MCF 10A (cell line): ENCODE results near the gene LINC01488. TPM values are rescaled to one million over a fixed set of nuclear protein-coding genes. Genes with fewer than 3 reads are reported as not detected.

Experiments used
- BruUV-seq: library from RNA; stranded (reverse); fragments of 400-500 nt; replicated peaks from 2 replicates; lab custom pipeline; 2021; lab: Mats Ljungman, UMichigan
- CTCF ChIA-PET: fragments of 300-600 bp; sonication (Branson Sonifier 250); formaldehyde crosslinking; extraction: SDS; loops from one replicate; lab custom pipeline; 2021; ENCODE audit warnings: antibody characterized with exemption, inconsistent platforms; lab: Yijun Ruan, JAX
- POLR2A ChIA-PET: fragments of 300-600, 350-650 bp; sonication (Branson Sonifier 250); formaldehyde crosslinking; extraction: SDS; loops from one replicate; lab custom pipeline; 2020; ENCODE audit warnings: antibody characterized with exemption, inconsistent platforms; lab: Yijun Ruan, JAX
- DNase-seq: peaks from one replicate; pipeline ENCODE4 v3.0.0-alpha.2; 2018; ENCODE audit not compliant: unreplicated experiment
- H3K27ac Mint-ChIP-seq: one replicate; pipeline ENCODE4 v1.8.0; 2022; ENCODE audit warnings: mild to moderate bottlenecking, low read depth, mixed read lengths; ENCODE audit not compliant: unreplicated experiment
- H3K27me3 Mint-ChIP-seq: one replicate; pipeline ENCODE4 v1.8.0; 2022; ENCODE audit warnings: mixed read lengths; ENCODE audit not compliant: insufficient read depth, unreplicated experiment
- H3K36me3 Mint-ChIP-seq: one replicate; pipeline ENCODE4 v1.8.0; 2022; ENCODE audit warnings: mild to moderate bottlenecking, moderate library complexity, mixed read lengths; ENCODE audit not compliant: insufficient read depth, unreplicated experiment
- H3K4me1 Mint-ChIP-seq: one replicate; pipeline ENCODE4 v1.8.0; 2022; ENCODE audit warnings: mixed read lengths; ENCODE audit not compliant: insufficient read depth, unreplicated experiment
- H3K4me3 Mint-ChIP-seq: one replicate; pipeline ENCODE4 v1.8.0; 2022; ENCODE audit warnings: mild to moderate bottlenecking, moderate library complexity, mixed read lengths; ENCODE audit not compliant: unreplicated experiment
- H3K9me3 Mint-ChIP-seq: one replicate; pipeline ENCODE4 v1.8.0; 2022; ENCODE audit warnings: mixed read lengths; ENCODE audit not compliant: unreplicated experiment
- CTCF ChIP-seq: fragments of 200-600 bp; IDR thresholded peaks from one replicate; pipeline ENCODE4 v1.8.0; 2022; ENCODE audit warnings: antibody characterized with exemption, mild to moderate bottlenecking; ENCODE audit not compliant: unreplicated experiment
- intact Hi-C: fragments of 100-400 bp; cut with micrococcal nuclease; formaldehyde crosslinking; loops from 2 replicates; pipeline ENCODE4 v1.14.1; 2022
- total RNA-seq: library from RNA; stranded (reverse); gene quantifications from 2 replicates; pipeline ENCODE4 v1.2.3, GENCODE V29; 2022

The LINC01488 gene
- total RNA-seq, 1 experiment from 2014 or later: not detected

DNA sequence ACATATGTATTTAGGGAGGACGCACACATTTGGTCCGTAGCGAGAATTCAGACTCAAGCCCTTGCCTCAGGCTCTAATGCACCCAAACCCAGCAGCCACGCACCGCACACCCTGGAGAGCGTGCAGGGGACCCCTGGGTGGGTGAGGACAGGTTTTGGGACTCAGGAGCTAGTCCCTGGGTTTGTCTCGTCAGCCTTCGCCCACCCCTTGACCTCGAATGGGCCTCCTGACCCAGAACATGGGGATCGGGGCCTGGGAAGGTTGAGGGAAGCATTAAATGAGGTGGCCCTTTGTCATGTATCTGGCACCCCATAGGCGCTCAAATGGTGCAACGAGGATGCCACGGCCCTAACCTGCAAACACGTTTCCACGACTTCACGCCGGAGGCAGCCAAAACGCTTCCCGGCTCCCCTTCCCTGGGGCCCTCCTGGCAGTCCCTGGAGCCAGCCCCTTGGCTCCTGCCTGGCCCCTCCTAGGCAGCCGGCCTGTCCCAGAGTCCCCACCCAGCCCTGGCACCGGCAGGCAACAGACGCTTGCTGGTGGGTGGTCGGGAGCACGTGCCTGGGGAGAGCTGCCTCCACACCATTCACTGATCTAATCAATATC is 5.5 kb upstream of the LINC01488 start:
- Mint-ChIP-seq H3K36me3 (no peaks in the 10 kb centered on the region), H3K27me3 (no peaks in the 10 kb centered on the region), H3K4me1 (peaks cover 11% of the 10 kb centered on the region), H3K4me3 (no peak overlapping the region), H3K27ac (no peak overlapping the region), H3K9me3 (no peaks in the 10 kb centered on the region)
- intact Hi-C loops: no loop called here
- DNase-seq: no peak
- BruUV-seq: no TSS peak
- ChIA-PET CTCF (no interaction called here), POLR2A (interaction anchor here (0.9 kb wide), 1 partner anchor 10 kb away, joined by 3 read pairs; no protein-coding TSS in a partner anchor)
- TF ChIP-seq CTCF: no peak

DNA sequence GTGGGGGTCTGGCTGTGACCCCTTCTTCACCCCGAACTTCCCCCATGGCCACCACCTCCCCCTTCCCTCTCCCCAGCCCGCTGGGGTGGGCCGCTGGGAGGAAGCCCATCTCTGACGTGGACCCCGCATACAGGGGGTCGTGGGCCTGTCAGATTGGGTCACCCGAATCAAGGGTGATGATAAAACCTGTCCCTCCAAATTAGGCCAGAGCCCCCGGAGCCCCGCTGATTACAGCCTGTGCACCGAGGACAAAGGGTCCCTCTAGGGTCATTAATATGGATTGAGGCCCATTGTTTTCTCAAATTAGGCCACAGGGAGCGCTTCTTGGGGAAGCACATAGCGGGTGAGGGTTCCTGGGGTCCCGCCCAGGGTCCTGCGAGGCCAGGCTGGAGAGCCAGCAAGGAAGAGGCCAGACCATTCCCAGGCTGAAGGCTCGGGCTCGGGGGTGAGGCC is 4.9 kb upstream of the LINC01488 start:
- BruUV-seq: no TSS peak
- Mint-ChIP-seq H3K9me3 (no peaks in the 10 kb centered on the region), H3K36me3 (no peaks in the 10 kb centered on the region), H3K4me1 (peaks cover 11% of the 10 kb centered on the region), H3K4me3 (no peak overlapping the region), H3K27ac (no peak overlapping the region), H3K27me3 (no peaks in the 10 kb centered on the region)
- DNase-seq: no peak
- ChIA-PET POLR2A (no interaction called here), CTCF (no interaction called here)
- intact Hi-C loops: no loop called here
- TF ChIP-seq CTCF: no peak

GRCh38 chr11:69477086-69477485 is 4.4 kb upstream of the LINC01488 start:
- Mint-ChIP-seq H3K4me1 (peaks cover 11% of the 10 kb centered on the region), H3K27ac (no peak overlapping the region), H3K4me3 (no peak overlapping the region), H3K36me3 (no peaks in the 10 kb centered on the region), H3K9me3 (no peaks in the 10 kb centered on the region), H3K27me3 (no peaks in the 10 kb centered on the region)
- CTCF ChIA-PET: no interaction called here
- DNase-seq: no peak
- no TSS peak for BruUV-seq
- TF ChIP-seq CTCF: no peak
- intact Hi-C loops: no loop called here
- POLR2A ChIA-PET: no interaction called here

DNA sequence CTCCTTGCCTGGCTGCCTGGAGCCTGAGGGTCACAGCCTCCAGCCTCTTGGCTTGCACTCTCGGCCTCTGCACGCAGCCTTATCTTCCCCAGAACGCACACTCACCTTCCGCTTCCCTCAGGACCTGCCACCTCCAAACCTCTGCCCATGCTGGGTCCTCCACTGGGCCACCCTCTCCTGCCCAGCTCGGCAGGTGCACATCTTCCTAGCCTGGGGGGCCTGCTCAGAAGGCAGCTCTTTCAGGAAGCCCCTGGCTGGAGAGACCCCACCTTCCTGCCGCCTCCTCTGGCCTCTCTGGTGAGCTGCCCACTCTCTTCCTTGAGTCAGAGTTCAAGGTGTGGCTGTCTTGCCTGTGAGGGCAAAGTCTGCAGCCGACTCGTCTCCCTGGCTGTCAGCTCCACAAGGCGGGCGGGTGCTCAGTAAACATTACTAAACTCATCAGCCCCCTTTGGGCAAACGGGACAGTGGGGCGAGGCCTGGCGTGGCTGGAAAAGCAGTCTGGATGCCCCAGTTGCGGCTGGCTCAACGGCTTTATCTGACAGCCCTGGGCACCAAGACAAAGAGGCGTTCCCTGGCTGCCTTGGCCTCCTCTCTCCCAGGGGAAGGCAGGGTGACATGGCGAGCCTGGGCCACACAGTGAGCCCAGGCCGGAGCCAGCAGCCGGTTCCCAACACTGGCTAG is 1.7 kb upstream of the LINC01488 start:
- H3K4me3 Mint-ChIP-seq: no peak overlapping the region
- DNase-seq: no peak
- CTCF ChIA-PET: interaction anchor here (0.7 kb wide), 2 partner anchors 211 to 351 kb away, joined by 3 read pairs; no protein-coding TSS in a partner anchor
- no peaks in the 10 kb centered on the region for H3K27me3 Mint-ChIP-seq
- no TSS peak for BruUV-seq
- intact Hi-C loops: no loop called here
- peaks cover 11% of the 10 kb centered on the region for H3K4me1 Mint-ChIP-seq
- POLR2A ChIA-PET: no interaction called here
- H3K9me3 Mint-ChIP-seq: no peaks in the 10 kb centered on the region
- H3K27ac Mint-ChIP-seq: no peak overlapping the region
- TF ChIP-seq CTCF: no peak
- H3K36me3 Mint-ChIP-seq: no peaks in the 10 kb centered on the region
